CD4-positive, alpha-beta T cell treated with Interferon gamma for 1 hour (primary cell): ENCODE results near the gene GOLGA2.
"Not testable (repeated sequence)": the region's sequence is repeated elsewhere in the genome, so short reads cannot be mapped to it uniquely, and the experiment has no call there.

Experiments used
- DNase-seq: peaks from one replicate; pipeline ENCODE4 v3.0.0-alpha.2; 2020

Gene GOLGA2

GRCh38 chr9:128293091-128293490 lies 17.3 kb upstream of the GOLGA2 start:
- DNase-seq: no peak

- DNase-seq: no peak
These were observed 16.2 kb upstream of the GOLGA2 start for GRCh38 chr9:128292009-128292408.

GRCh38 chr9:128288273-128289004 lies 12.6 kb upstream of the GOLGA2 start:
- no peak for DNase-seq

GRCh38 chr9:128286440-128286839 lies 10.6 kb upstream of the GOLGA2 start:
- no peak for DNase-seq

- no peak for DNase-seq
These were observed 9.4 kb upstream of the GOLGA2 start for GRCh38 chr9:128285033-128285784.

- no peak for DNase-seq
These were observed 6.7 kb upstream of the GOLGA2 start for GRCh38 chr9:128282500-128282899.

- DNase-seq: no peak
These were observed 4.3 kb upstream of the GOLGA2 start for GRCh38 chr9:128280084-128280622.

GRCh38 chr9:128279088-128280073 lies 3.6 kb upstream of the GOLGA2 start:
- DNase-seq: not testable (repeated sequence)

- DNase-seq: no peak
These were observed 915 bp upstream of the GOLGA2 start for GRCh38 chr9:128276574-128277270.

GRCh38 chr9:128276008-128276573 lies 284 bp upstream of the GOLGA2 start, which contains the start of gene SWI5:
TSS of gene SWI5 (plus strand) at chr9:128276276.
- DNase-seq: peak; percentile 99

- DNase-seq: no peak
These were observed 1.6 kb downstream of the GOLGA2 start for GRCh38 chr9:128274245-128274644.

GRCh38 chr9:128271512-128271911 lies 4.3 kb downstream of the GOLGA2 start:
- DNase-seq: no peak

GRCh38 chr9:128271112-128271511 lies 4.7 kb downstream of the GOLGA2 start:
- no peak for DNase-seq

GRCh38 chr9:128266868-128267590 lies 8.8 kb downstream of the GOLGA2 start:
- no peak for DNase-seq

GRCh38 chr9:128265348-128265847 lies 10.4 kb downstream of the GOLGA2 start:
- no peak for DNase-seq

- DNase-seq: no peak
These were observed 13.1 kb downstream of the GOLGA2 start for GRCh38 chr9:128262687-128263086.

GRCh38 chr9:128260340-128260739 lies 15.5 kb downstream of the GOLGA2 start:
- no peak for DNase-seq

GRCh38 chr9:128259156-128259555 lies 16.7 kb downstream of the GOLGA2 start:
- no peak for DNase-seq

- no peak for DNase-seq
These were observed 17.5 kb downstream of the GOLGA2 start for GRCh38 chr9:128258326-128258725.

- DNase-seq: no peak
These were observed 17.9 kb downstream of the GOLGA2 start for GRCh38 chr9:128257907-128258306.
